GM21737 (cell line): Measurements from ENCODE around the gene XXYLT1.
A peak's percentile ranks its signal among the peaks of the same experiment; 100 is the strongest.
"Not testable (repeated sequence)": the region's sequence is repeated elsewhere in the genome, so short reads cannot be mapped to it uniquely, and the experiment has no call there.

Experiments
- ATAC-seq: cut with Tn5 transposase; IDR thresholded peaks from one replicate; pipeline ENCODE4 v1.9.1; 2021; ENCODE audit warnings: mild to moderate bottlenecking, moderate library complexity; ENCODE audit not compliant: unreplicated experiment

The XXYLT1 gene

GRCh38 chr3:195102609-195103467 is 168.1 kb downstream of the XXYLT1 start:
- ATAC-seq: no peak

GRCh38 chr3:195101927-195102608 is 168.9 kb downstream of the XXYLT1 start:
- ATAC-seq: no peak

- ATAC-seq: no peak
Measured at GRCh38 chr3:195101001-195101583, 169.9 kb downstream of the XXYLT1 start.

GRCh38 chr3:195099951-195100785 is 170.8 kb downstream of the XXYLT1 start:
- ATAC-seq: no peak

GRCh38 chr3:195098741-195099525 is 172.0 kb downstream of the XXYLT1 start:
- ATAC-seq: no peak

- no peak for ATAC-seq
Measured at GRCh38 chr3:195097331-195098255, 173.4 kb downstream of the XXYLT1 start.

- ATAC-seq: no peak
Measured at GRCh38 chr3:195096484-195097330, 174.3 kb downstream of the XXYLT1 start.

GRCh38 chr3:195096053-195096452 is 174.9 kb downstream of the XXYLT1 start:
- no peak for ATAC-seq

- no peak for ATAC-seq
Measured at GRCh38 chr3:195095704-195096036, 175.3 kb downstream of the XXYLT1 start.

- peak; percentile 60 for ATAC-seq
Measured at GRCh38 chr3:195095035-195095703, 175.8 kb downstream of the XXYLT1 start.

- peak; percentile 63 for ATAC-seq
Measured at GRCh38 chr3:195094191-195094921, 176.6 kb downstream of the XXYLT1 start.

- no peak for ATAC-seq
Measured at GRCh38 chr3:195093731-195094130, 177.2 kb downstream of the XXYLT1 start.

- ATAC-seq: not testable (repeated sequence)
Measured at GRCh38 chr3:195087840-195088601, 182.9 kb downstream of the XXYLT1 start.

- no peak for ATAC-seq
Measured at GRCh38 chr3:195087328-195087727, 183.6 kb downstream of the XXYLT1 start.

GRCh38 chr3:195086885-195087284 is 184.1 kb downstream of the XXYLT1 start:
- no peak for ATAC-seq

- ATAC-seq: no peak
Measured at GRCh38 chr3:195086341-195086740, 184.6 kb downstream of the XXYLT1 start.
